ENCODE data around the gene MRTFB.

The MRTFB gene

GRCh38 chr16:14095883-14096551 is 24.9 kb downstream of the MRTFB start:
- no peak for DNase-seq (ENCODE audit: low read depth)
- no peak for TF ChIP-seq CTCF (IDR thresholded peaks at IDR 0.05; ENCODE audit: low read length, missing control alignments)

GRCh38 chr16:14097182-14097959 is 26.3 kb downstream of the MRTFB start:
- no peak overlapping the region for H3K4me3 ChIP-seq (replicated peaks; ENCODE audit: low read depth, low read length)
- TF ChIP-seq CTCF (IDR thresholded peaks at IDR 0.05; ENCODE audit: low read length, missing control alignments), result no peak
- DNase-seq (ENCODE audit: low read depth), result no peak

More at GRCh38 chr16:14095883-14096551, 24.9 kb downstream of the MRTFB start:
- no peak overlapping the region for H3K4me3 ChIP-seq (replicated peaks; ENCODE audit: low read depth, low read length)

DNA sequence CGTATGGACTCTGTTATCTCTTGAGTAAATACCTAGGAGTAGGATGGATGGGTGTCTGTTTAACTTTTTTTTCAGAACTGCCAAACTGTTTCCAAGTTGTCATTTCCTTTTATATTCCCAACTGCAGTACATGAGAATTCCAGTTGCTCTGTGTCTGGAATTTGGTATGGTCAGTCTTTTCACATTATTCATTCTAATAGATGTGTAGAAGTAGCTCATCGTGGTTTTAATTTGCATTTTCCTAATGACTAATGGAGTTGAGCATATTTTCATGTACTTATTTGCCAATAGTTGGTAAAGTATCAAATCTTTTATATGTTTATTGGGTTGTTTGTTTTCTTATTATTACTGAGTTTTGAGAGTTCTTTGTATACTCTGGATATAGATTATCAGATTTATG is 27.0 kb downstream of the MRTFB start:
- no peak overlapping the region for H3K4me3 ChIP-seq (replicated peaks; ENCODE audit: low read depth, low read length)
- DNase-seq (ENCODE audit: low read depth), result no peak

DNA sequence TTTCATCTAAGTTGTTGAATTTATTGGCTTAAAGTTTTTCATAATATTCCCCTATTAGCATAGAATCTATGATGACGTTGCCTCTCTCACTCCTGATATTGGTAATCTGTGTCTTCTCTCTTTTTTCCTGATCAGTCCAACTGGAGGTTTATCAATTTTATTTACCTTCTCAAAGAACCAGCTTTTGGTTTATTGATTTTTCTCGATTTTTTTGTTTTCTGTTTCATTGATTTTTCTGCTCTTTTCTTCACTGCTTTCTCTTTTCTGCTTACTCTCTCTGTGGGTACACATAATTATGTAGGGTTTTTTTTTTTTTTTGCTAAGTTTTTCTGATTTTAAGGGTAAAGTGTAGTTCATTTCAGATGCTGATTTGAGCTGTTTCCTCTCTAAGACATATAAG is 29.7 kb downstream of the MRTFB start:
- H3K4me3 ChIP-seq (replicated peaks; ENCODE audit: low read depth, low read length), result no peak overlapping the region
- no peak for TF ChIP-seq CTCF (IDR thresholded peaks at IDR 0.05; ENCODE audit: low read length, missing control alignments)
- no peak for DNase-seq (ENCODE audit: low read depth)

More for the DNA sequence above, 27.0 kb downstream of the MRTFB start:
- no peak for TF ChIP-seq CTCF (IDR thresholded peaks at IDR 0.05; ENCODE audit: low read length, missing control alignments)

DNA sequence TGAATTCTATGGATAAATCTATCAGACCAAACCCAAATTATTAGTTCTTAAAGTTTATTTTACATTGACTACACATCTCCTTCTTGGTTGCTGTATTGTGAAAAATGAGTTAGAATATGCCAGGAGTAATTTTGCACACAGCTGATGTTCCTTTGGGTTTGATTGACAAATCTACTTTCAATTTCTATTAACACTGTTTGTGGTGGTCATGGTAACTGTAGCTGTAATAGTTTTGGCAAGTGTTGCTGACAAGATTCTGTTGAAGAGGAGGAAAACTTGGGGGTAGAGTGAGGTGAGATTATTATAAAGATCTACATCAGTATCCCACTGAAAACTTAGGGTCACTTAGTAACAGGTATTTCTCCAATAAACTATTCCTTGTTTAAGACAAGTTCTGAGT is 30.3 kb downstream of the MRTFB start:
- DNase-seq (ENCODE audit: low read depth), result no peak
- no peak overlapping the region for H3K4me3 ChIP-seq (replicated peaks; ENCODE audit: low read depth, low read length)
- no peak for TF ChIP-seq CTCF (IDR thresholded peaks at IDR 0.05; ENCODE audit: low read length, missing control alignments)

GRCh38 chr16:14102925-14103720 is 32.0 kb downstream of the MRTFB start:
- no peak for DNase-seq (ENCODE audit: low read depth)
- TF ChIP-seq CTCF (IDR thresholded peaks at IDR 0.05; ENCODE audit: low read length, missing control alignments), result no peak
- H3K4me3 ChIP-seq (replicated peaks; ENCODE audit: low read depth, low read length), result no peak overlapping the region
